Measurements from ENCODE around the gene IL5. TPM values are rescaled to one million over a fixed set of nuclear protein-coding genes. Genes with fewer than 3 reads are reported as not detected.

IL5 gene
- total RNA-seq, 1 experiment from 2014 or later, result not detected

DNA sequence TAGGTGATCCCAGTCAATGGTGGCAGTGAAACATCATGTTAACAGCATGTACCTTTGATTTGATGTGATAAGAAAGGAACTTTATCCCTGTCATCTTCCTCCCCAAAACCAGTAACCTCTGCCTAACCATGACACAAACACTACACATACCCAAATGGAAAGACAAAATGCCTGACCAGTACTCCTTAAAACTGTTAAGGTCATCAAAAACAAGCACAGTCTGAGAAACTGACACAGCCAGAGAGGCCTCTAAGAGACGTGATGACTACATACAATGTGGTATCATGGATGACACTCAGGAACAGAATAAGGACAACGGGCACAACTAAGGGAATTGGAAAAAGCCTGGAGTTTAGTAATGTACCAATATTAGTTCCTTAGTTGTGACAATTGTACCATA is 3.9 kb upstream of the IL5 start:
- H3K36me3 ChIP-seq (ENCODE audit: low read depth, low read length), result no peaks in the 10 kb centered on the region
- H3K4me3 ChIP-seq (ENCODE audit: low read length), result no peak overlapping the region
- H3K9ac ChIP-seq (ENCODE audit: low read length), result no peak overlapping the region
- no peaks in the 10 kb centered on the region for H3K4me1 ChIP-seq (ENCODE audit: insufficient read depth, low read length)
- H3K9me3 ChIP-seq (ENCODE audit: low read length), result no peaks in the 10 kb centered on the region
- H3K79me2 ChIP-seq (ENCODE audit: low read length), result no peaks in the 10 kb centered on the region
- H3K27me3 ChIP-seq (ENCODE audit: low read length), result no peaks in the 10 kb centered on the region
- ChIA-PET CTCF (no interaction called here), POLR2A (ENCODE audit: unreplicated experiment) (no interaction called here)
- ATAC-seq, result no peak
- intact Hi-C loops (cut with micrococcal nuclease), result no loop called here
- H3K27ac ChIP-seq (ENCODE audit: low read length), result no peak overlapping the region
- no peak overlapping the region for H2AFZ ChIP-seq (ENCODE audit: low read length)
- no peaks in the 10 kb centered on the region for H3K9me2 ChIP-seq (replicated peaks; ENCODE audit: low read length)
- DNase-seq, result no peak
- H4K20me1 ChIP-seq (ENCODE audit: low read length), result no peaks in the 10 kb centered on the region
- BruUV-seq (replicated peaks), result no TSS peak
- H3K4me2 ChIP-seq (ENCODE audit: low read length), result no peak overlapping the region
- TF ChIP-seq, protein P1, sequence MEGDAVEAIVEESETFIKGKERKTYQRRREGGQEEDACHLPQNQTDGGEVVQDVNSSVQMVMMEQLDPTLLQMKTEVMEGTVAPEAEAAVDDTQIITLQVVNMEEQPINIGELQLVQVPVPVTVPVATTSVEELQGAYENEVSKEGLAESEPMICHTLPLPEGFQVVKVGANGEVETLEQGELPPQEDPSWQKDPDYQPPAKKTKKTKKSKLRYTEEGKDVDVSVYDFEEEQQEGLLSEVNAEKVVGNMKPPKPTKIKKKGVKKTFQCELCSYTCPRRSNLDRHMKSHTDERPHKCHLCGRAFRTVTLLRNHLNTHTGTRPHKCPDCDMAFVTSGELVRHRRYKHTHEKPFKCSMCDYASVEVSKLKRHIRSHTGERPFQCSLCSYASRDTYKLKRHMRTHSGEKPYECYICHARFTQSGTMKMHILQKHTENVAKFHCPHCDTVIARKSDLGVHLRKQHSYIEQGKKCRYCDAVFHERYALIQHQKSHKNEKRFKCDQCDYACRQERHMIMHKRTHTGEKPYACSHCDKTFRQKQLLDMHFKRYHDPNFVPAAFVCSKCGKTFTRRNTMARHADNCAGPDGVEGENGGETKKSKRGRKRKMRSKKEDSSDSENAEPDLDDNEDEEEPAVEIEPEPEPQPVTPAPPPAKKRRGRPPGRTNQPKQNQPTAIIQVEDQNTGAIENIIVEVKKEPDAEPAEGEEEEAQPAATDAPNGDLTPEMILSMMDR (conservative IDR thresholded peaks at IDR 0.05; ENCODE audit: low read depth, low read length), result no peak
- TF ChIP-seq EZH2 (IDR thresholded peaks at IDR 0.05; ENCODE audit: low read length, unreplicated experiment) (no peak), EZH2phosphoT487 (IDR thresholded peaks at IDR 0.05; ENCODE audit: borderline replicate concordance, low read length) (no peak)
- no peaks in the 10 kb centered on the region for H3F3A ChIP-seq (ENCODE audit: low read length, unreplicated experiment)

- no TSS peak for BruUV-seq (replicated peaks)
- POLR2A ChIA-PET (ENCODE audit: unreplicated experiment), result no interaction called here
- ATAC-seq (no peak), DNase-seq (no peak)
- CTCF ChIA-PET, result no interaction called here
- no peaks in the 10 kb centered on the region for H3K36me3 ChIP-seq (ENCODE audit: low read depth, low read length)
- no peak overlapping the region for H3K9ac ChIP-seq (ENCODE audit: low read length)
- no peaks in the 10 kb centered on the region for H4K20me1 ChIP-seq (ENCODE audit: low read length)
- H3K4me1 ChIP-seq (ENCODE audit: insufficient read depth, low read length), result no peaks in the 10 kb centered on the region
- no peaks in the 10 kb centered on the region for H3K79me2 ChIP-seq (ENCODE audit: low read length)
- no peak overlapping the region for H2AFZ ChIP-seq (ENCODE audit: low read length)
- H3K4me3 ChIP-seq (ENCODE audit: low read length), result no peak overlapping the region
- H3K27me3 ChIP-seq (ENCODE audit: low read length), result no peaks in the 10 kb centered on the region
- H3K27ac ChIP-seq (ENCODE audit: low read length), result no peak overlapping the region
- TF ChIP-seq EZH2phosphoT487 (IDR thresholded peaks at IDR 0.05; ENCODE audit: borderline replicate concordance, low read length) (no peak), EZH2 (IDR thresholded peaks at IDR 0.05; ENCODE audit: low read length, unreplicated experiment) (no peak)
- TF ChIP-seq, protein P1 (conservative IDR thresholded peaks at IDR 0.05; ENCODE audit: low read depth, low read length), result no peak
- no peaks in the 10 kb centered on the region for H3F3A ChIP-seq (ENCODE audit: low read length, unreplicated experiment)
- H3K9me2 ChIP-seq (replicated peaks; ENCODE audit: low read length), result no peaks in the 10 kb centered on the region
- no peak overlapping the region for H3K4me2 ChIP-seq (ENCODE audit: low read length)
- intact Hi-C loops (cut with micrococcal nuclease), result no loop called here
- no peaks in the 10 kb centered on the region for H3K9me3 ChIP-seq (ENCODE audit: low read length)
Measured at GRCh38 chr5:132546108-132546507, 2.8 kb upstream of the IL5 start.

DNA sequence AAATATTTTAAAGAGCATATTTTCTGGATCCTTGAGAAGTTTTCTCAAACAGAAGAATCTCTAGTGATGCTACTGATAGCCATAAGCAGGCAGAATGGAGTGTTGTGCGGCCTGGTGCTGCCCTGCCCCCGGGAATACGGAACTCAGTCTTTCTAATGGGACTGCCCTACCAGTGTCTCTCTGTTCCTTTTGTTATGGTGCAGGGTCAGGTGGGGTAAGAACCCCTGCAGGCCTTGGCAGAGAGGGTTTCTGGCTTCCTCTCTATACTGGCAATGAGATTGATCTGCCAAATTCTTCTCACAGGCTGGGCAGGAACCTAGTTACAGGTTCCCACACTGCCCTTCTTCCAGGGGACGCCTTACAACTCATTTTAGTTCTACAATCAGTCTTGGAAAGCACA is 2.6 kb downstream of the IL5 start:
- Histone ChIP-seq H3K27ac (ENCODE audit: low read length) (no peak overlapping the region), H3K9me2 (replicated peaks; ENCODE audit: low read length) (no peaks in the 10 kb centered on the region), H3K27me3 (ENCODE audit: low read length) (no peaks in the 10 kb centered on the region), H3K4me1 (ENCODE audit: insufficient read depth, low read length) (no peaks in the 10 kb centered on the region), H4K20me1 (ENCODE audit: low read length) (no peaks in the 10 kb centered on the region), H3K9me3 (ENCODE audit: low read length) (no peaks in the 10 kb centered on the region), H3K4me3 (ENCODE audit: low read length) (no peak overlapping the region), H3K9ac (ENCODE audit: low read length) (no peak overlapping the region), H3K36me3 (ENCODE audit: low read depth, low read length) (no peaks in the 10 kb centered on the region), H3K4me2 (ENCODE audit: low read length) (no peak overlapping the region), H3F3A (ENCODE audit: low read length, unreplicated experiment) (no peaks in the 10 kb centered on the region), H2AFZ (ENCODE audit: low read length) (no peak overlapping the region), H3K79me2 (ENCODE audit: low read length) (no peaks in the 10 kb centered on the region)
- ChIA-PET POLR2A (ENCODE audit: unreplicated experiment) (no interaction called here), CTCF (no interaction called here)
- BruUV-seq (replicated peaks), result no TSS peak
- no peak for TF ChIP-seq EZH2 (IDR thresholded peaks at IDR 0.05; ENCODE audit: low read length, unreplicated experiment)
- TF ChIP-seq EZH2phosphoT487 (IDR thresholded peaks at IDR 0.05; ENCODE audit: borderline replicate concordance, low read length), result no peak
- TF ChIP-seq, protein P1 (conservative IDR thresholded peaks at IDR 0.05; ENCODE audit: low read depth, low read length), result no peak
- intact Hi-C loops (cut with micrococcal nuclease), result no loop called here
- ATAC-seq, result no peak
- DNase-seq, result no peak
